IMR-90 (cell line): ENCODE results near the gene WNK4. TPM values are rescaled to one million over a fixed set of nuclear protein-coding genes. Genes with fewer than 3 reads are reported as not detected.

ENCODE experiments used
- NFE2L2 ChIP-seq: fragments of 150-350 bp; IDR thresholded peaks from 2 replicates; pipeline ENCODE4 v1.6.1; 2016; ENCODE audit warnings: low read depth, mild to moderate bottlenecking, low read length
- polyA plus RNA-seq, 3 experiments: library from polyadenylated mRNA; depleted of rRNA; stranded (reverse); fragments of >200 nt; gene quantifications; 2 replicates each; pipeline ENCODE4 v1.2.3, GENCODE V29; 2012; ENCODE audit warnings: low replicate concordance in 1 of 3
- total RNA-seq: library from RNA; depleted of rRNA; stranded (reverse); fragments of >200 nt; gene quantifications from 2 replicates; pipeline ENCODE4 v1.2.3, GENCODE V29; 2012
- TF ChIP-seq, protein P1 (sequence below): conservative IDR thresholded peaks from 2 replicates; pipeline ENCODE4 v1.5.1; 2012; ENCODE audit warnings: mild to moderate bottlenecking, low read depth, low read length, improper control_type of control experiment

The WNK4 gene
- total and polyA plus RNA-seq, 2 of the 4 experiments (the other 2 are of a cell fraction): 1.3 to 15.1 TPM

DNA sequence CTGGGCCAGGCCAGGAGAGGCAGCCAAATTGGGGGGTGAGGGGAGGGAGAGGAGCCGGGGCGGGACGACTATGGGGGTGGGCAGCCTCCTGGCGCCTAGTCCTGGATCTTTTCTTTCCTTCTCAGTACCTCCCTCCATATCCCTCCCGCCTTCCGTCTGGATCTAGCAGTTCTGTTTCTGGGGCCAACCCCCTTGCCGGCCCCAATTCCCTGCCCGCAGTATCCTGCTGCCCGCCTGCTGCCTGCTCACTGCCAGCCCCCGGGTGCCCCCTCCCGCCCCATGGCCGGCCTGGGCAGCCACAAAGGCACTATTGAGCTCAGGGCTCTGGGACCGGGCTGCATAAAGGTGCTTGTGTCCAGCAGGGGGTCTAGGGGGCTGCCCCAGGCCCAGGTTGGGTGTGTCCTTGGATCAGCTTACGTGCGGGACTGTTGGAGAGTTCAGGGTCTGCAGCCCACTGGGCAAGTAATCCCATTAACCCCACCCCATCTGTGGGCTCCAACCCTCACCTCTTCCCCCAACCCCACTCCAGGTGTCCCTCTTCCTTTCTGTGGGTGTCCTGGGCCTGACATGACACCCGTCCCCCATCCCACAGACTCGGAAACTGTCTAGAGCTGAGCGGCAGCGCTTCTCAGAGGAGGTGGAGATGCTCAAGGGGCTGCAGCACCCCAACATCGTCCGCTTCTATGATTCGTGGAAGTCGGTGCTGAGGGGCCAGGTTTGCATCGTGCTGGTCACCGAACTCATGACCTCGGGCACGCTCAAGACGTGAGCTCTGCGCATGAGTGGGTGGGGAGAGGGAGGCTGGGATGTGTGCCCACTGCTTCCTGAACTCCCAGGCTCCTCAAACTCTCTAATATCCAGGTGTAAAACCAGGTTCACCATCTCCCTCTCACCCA, 2.0 kb downstream of the WNK4 start (continued):
- TF ChIP-seq, protein P1, sequence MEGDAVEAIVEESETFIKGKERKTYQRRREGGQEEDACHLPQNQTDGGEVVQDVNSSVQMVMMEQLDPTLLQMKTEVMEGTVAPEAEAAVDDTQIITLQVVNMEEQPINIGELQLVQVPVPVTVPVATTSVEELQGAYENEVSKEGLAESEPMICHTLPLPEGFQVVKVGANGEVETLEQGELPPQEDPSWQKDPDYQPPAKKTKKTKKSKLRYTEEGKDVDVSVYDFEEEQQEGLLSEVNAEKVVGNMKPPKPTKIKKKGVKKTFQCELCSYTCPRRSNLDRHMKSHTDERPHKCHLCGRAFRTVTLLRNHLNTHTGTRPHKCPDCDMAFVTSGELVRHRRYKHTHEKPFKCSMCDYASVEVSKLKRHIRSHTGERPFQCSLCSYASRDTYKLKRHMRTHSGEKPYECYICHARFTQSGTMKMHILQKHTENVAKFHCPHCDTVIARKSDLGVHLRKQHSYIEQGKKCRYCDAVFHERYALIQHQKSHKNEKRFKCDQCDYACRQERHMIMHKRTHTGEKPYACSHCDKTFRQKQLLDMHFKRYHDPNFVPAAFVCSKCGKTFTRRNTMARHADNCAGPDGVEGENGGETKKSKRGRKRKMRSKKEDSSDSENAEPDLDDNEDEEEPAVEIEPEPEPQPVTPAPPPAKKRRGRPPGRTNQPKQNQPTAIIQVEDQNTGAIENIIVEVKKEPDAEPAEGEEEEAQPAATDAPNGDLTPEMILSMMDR: no peak
- TF ChIP-seq NFE2L2: no peak
